ENCODE measurements around the gene C19orf12.

Gene C19orf12

DNA sequence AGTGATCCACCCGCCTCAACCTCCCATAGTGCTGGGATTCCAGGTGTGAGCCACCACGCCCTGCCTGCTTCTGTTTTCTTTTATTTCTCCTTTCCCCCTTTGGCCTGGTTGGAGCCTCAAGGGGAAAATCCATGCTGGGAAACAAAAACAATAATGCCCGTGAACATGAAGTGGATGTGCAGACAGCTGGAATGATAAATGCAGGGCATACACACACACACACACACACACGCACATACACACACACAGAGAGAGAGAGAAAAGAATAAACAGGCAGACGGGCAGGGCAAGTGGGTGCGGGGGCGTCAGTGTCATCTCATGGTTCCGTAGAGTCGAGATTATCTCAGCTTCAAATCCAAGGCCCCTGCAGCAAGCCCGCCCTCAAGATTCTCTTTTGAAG, 54.2 kb downstream of the C19orf12 start:
- DNase-seq, result no peak

DNA sequence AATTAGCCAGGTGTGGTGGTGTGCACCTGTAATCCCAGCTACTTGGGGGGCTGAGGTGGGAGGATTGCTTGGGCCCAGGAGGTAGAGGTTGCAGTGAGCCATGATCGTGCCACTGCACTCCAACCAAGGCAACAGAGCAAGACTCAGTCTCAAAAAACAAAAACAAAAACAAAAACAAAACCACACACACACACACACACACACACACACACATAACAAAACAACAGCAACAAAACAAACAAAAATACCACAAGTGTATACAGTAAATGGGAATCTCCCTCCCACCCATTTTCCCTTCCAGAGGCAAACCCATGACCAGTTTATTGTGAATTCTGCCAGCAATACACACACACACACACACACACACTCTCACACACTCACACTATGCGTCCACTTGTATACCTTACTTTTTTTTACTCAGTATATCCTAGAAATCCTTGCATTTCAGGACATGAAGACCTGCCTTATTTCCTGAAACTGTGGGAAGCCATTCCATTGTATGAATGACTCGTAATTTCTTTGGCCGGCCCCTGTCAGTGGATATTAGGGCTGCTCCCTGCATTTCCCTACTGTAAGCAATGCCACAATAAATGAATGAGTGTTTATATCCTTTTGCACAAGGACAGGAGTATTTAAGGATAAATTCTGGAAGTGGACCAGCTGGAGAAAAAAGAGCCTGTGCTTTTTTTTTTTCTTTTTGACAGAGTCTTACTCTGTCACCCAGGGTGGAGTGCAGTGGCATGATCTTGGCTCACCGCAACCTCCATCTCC, 56.7 kb downstream of the C19orf12 start:
- no peak for DNase-seq

DNA sequence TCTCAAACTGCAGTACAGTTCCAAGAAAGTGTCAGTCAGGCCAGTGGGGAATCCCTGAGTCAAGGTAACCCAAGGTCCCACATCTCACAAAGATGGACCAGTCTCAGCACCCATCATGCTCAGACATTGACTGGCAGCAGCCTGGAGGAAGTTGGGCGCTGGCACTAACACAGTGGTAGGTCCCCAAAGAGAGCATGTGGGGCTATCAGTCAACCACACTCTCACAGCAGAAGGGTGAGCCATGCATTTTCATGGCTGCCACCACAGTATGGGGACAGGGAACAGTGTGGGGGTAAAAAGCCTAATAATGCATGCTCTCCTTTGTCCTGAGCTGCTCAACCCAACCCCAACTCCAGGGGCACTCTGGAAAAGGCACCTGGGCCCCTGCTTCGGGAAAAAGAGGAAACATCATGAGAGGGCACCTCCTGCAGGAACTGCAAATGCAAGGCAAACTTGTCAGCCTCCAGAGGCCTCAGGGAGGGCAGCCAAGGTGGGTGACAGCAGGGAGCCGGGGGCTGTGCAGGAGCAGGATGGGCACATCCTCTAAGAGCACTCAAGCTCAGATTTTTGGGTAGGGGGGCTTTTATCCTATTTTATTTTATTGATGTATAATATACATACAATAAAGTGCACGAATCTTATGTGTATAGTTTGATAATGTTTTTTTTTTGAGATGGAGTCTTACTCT, 59.3 kb downstream of the C19orf12 start:
- DNase-seq, result no peak

DNA sequence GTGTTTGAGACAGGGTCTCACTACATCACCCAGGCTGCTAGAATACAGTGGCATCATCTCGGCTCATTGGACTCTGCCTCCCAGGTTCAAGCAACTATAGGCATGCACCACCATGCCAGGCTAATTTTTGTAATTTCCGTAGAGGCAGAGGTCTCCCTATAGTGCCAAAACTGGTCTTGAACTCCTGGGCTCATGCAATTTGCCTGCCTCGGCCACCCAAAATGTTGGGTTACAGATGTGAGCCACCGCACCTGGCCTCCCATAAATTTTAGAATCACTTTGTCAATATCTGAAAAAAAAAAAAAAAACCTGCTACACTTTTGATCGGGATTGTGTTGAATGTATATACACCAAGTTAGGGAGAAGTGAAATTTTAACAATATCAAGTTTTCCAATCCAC, 61.7 kb downstream of the C19orf12 start:
- DNase-seq, result no peak

DNA sequence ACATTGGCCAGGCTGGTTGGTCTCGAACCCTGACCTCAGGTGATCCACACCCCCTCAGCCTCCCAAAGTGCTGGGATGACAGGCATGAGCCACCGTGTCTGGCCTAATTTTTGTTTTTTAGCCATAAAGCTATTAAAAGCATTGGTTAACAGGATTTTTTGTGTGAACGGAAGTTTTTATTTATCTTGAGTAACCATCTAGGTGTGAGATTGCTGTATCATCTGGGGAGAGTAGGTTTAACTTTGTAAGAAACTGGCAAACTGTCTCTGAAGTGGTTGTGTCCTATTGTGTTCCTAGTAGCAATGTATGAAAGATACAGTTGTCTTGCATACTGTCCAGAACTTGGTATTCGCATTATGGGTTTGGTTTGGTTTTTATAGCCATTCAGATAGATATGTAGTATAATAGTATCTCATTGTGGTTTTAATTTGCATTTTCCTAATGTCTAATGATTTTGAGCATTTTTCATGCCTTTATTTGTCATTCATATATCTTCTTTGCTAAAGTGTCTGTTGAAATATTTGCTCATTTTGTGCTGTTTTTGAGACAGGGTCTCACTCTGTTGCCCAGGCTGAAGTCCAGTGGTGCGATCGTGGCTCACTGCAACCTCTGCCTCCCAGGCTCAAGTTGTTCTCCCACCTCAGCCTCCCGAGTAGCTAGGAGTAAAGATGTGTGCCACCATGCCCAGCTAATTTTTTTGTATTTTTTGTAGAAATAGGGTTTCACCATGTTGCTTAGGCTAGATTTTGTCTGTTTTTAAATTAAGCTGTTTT, 63.3 kb downstream of the C19orf12 start:
- DNase-seq, result no peak

DNA sequence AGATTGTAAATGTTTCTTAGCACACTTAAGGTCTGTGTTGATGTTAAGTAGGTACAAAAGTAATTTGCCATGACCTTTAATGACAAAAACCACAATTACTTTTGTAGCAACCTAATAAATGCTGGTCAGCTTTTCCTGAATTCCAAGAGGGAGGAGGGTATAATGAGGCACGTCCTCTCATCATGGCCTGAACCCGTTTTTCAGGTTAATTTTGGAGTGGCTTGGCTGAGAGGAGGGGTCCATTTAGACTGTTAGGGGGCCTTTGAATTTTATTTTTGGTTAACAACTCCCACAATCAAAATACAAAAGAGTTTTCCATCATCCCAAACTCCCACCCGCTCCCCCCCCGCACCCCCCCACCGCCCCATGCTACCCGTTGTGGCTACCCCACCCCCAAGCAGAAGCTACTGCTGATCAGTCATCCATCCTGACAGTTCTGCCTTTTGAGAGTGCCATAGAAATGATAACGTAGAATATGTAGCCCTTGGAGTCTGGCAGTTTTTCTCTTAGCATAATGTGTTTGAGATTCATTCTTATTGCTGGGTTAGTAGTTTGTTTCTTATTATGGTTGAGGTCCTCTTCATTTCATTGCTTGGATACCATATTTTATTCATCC, 64.2 kb downstream of the C19orf12 start:
- no peak for DNase-seq
